NCI-H526 treated with DMSO at 0.1 percent for 48 hours (cell line): ENCODE measurements around the gene FAM98C.
A peak's percentile ranks its signal among the peaks of the same experiment; 100 is the strongest.

Experiments
- DNase-seq: peaks from one replicate; lab custom pipeline; 2025; lab: John Stamatoyannopoulos, UW

Gene FAM98C

GRCh38 chr19:38378866-38379265 lies 24.0 kb upstream of the FAM98C start:
- DNase-seq: no peak

GRCh38 chr19:38381138-38381537 lies 21.8 kb upstream of the FAM98C start:
- DNase-seq: no peak

DNA sequence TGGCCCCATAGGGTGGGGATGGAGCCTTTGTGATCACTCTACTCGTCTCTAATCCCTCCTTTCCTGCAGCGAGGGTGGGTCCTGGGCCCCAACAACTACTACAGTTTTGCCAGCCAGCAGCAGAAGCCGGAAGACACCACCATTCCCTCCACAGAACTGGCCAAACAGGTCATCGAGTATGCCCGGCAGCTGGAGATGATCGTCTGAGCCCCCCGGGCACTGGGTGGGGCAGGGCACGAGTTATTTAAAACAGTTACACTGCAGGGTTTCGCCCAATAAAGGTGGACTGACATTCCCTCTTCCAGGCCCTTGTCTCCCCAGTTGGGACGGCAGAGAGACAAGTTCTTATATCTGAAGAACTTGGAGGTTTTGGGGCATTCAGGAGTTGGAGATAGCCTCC lies 19.7 kb upstream of the FAM98C start:
- DNase-seq: no peak

GRCh38 chr19:38383743-38384142 lies 19.1 kb upstream of the FAM98C start:
- no peak for DNase-seq

DNA sequence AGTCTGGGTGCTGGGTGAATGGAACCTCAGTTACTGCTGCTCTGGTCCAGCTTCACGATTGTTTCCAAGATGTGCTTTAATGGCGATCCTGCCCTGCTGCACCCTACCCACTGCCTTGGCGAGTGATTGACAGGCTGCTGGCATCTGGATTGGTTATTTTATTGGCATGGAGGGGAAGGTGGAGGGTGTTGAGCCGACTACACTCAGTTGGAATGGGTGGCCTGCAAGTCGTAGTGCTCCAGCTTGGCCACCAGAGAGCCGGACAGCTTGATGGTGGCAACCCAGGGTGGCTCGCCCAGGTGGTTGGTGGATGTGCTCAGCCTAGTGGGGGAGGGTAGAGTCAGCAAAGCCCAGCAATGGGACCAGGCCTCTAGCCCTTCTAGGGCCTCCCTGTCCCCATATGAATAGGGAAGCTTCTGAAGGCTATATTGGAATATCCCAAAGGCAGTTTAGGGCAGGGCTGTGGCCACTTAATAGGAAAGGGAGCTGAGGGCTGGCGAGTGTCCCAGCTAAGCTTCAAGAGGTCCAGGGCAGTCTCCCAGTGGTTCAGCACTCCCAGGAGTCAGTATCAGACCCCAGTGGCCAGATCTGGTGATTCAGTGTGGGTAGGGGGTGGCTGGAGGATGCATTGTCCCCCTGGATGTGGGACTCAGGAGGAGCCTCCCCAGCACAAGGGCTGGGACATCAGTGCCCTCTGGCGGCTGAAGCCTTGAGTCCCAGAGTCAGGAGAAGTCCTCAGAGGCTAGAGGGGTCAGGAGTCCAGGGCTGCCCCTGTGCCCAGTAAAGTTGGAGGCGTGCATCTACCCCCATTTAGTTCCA lies 18.5 kb upstream of the FAM98C start:
- no peak for DNase-seq

- DNase-seq: no peak
Measured at GRCh38 chr19:38385057-38385803, 17.7 kb upstream of the FAM98C start.

GRCh38 chr19:38385804-38386257 lies 17.1 kb upstream of the FAM98C start:
- DNase-seq: no peak

GRCh38 chr19:38386300-38386970 lies 16.5 kb upstream of the FAM98C start:
- no peak for DNase-seq

DNA sequence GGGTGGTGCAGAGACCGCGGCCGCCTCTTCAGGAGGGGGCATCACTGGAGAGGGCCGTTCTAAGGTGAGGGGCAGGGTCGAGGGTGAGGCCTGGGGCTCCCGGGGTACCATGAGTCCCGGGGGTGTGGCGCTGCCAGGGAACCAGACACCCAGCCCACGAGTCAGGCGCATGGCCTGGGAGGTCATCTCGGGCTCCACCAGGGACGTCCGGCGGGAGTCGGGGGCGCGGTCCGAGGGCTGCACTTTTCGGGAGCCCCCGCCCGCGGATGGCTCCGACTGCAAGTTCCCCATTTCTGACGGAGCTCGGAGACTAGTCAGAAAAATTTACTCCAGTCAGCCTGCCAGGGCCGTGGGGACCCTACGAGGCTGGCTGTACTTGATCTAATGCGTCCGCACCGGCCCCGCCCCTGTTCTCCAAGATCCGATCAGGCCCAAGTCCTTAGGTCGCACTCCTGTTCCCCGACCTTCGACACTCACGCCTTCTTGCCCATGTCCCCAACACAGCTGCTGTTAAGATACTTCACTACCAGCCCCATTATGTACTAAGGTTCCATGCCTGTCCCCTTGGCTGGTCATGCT lies 15.8 kb upstream of the FAM98C start:
- DNase-seq: no peak

- peak; percentile 72 for DNase-seq
Measured at GRCh38 chr19:38387550-38388348, 15.1 kb upstream of the FAM98C start, which contains the start of gene GGN. Gene GGN (minus strand): TSS chr19:38388034. CDS start chr19:38387261, 773 bp downstream.

DNA sequence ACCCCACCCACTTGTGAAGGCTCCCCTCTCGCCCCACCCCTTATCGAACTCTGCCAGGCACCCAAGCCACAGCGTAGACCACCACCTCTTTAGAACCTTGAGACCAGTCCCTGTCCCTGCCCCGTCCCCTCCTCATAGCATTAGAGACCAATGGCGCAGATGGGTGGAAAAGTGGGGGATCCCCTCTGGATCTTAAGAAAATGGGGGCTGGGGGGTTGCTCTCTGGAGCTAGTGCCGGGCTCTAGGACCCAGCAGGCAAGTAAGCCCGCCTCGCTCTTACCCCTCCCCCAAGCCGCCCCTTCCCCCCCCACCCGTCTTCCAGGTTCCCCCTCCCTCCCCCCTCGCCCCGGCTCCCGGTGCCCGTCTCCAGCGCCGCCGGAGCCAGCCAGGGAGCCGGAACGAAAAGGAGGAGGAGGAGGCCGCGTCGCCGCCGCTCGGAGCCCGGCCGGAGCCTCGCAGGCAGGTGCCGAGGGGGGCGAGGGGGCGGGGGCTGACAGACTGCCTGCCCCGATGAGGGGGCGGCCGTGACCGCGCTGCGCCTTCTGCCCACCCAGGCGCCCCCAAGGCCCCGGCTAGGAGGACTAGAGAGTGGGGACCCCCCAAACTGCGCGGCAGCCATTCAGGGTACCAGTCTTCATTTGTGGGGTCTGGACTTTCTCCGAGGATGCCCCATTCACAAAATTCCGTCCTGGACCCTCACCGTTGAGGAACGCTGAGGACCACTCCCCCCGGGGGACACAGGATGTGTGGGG lies 14.4 kb upstream of the FAM98C start, which contains the start of gene SPRED3:
SPRED3 (plus strand) TSS at position 349 of the 752 bp plus-strand sequence. CDS start 1,606 bp downstream, outside the sequence.
- DNase-seq: peak; percentile 66

- no peak for DNase-seq
Measured at GRCh38 chr19:38389101-38389925, 13.6 kb upstream of the FAM98C start.

GRCh38 chr19:38389957-38390924 lies 12.7 kb upstream of the FAM98C start:
- DNase-seq: no peak

GRCh38 chr19:38391911-38392464 lies 10.9 kb upstream of the FAM98C start:
- no peak for DNase-seq

GRCh38 chr19:38392707-38393308 lies 10.1 kb upstream of the FAM98C start:
- no peak for DNase-seq

GRCh38 chr19:38394488-38394887 lies 8.4 kb upstream of the FAM98C start:
- no peak for DNase-seq

- no peak for DNase-seq
Measured at GRCh38 chr19:38395381-38396114, 7.3 kb upstream of the FAM98C start.
